Measurements from ENCODE around the gene UGT1A7.

DNA sequence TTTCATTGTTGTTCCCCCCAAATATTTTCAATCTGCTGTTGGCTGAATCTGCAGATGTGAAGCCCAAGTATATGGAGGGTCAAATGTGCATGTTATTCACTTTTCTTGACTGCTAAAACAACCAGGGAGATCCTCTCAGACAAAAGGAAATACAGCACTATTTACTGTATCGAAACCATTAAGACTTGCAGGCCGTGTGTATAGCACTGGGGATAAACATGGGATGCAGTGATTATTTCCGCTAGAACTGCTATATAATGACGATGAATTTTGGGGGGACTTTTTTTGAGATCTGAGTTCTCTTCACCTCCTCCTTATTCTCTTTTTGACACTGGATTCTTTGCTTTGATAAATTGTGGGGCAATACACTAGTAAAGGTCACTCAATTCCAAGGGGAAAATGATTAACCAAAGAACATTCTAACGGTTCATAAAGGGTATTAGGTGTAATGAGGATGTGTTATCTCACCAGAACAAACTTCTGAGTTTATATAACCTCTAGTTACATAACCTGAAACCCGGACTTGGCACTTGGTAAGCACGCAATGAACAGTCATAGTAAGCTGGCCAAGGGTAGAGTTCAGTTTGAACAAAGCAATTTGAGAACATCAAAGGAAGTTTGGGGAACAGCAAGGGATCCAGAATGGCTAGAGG is 74.9 kb downstream of the UGT1A7 start:
- no peak for TF ChIP-seq ZFP3 (CRISPR knock-in tag; IDR thresholded peaks at IDR 0.05)
- TF ChIP-seq, protein P1, sequence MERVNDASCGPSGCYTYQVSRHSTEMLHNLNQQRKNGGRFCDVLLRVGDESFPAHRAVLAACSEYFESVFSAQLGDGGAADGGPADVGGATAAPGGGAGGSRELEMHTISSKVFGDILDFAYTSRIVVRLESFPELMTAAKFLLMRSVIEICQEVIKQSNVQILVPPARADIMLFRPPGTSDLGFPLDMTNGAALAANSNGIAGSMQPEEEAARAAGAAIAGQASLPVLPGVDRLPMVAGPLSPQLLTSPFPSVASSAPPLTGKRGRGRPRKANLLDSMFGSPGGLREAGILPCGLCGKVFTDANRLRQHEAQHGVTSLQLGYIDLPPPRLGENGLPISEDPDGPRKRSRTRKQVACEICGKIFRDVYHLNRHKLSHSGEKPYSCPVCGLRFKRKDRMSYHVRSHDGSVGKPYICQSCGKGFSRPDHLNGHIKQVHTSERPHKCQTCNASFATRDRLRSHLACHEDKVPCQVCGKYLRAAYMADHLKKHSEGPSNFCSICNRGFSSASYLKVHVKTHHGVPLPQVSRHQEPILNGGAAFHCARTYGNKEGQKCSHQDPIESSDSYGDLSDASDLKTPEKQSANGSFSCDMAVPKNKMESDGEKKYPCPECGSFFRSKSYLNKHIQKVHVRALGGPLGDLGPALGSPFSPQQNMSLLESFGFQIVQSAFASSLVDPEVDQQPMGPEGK (CRISPR knock-in tag; IDR thresholded peaks at IDR 0.05; ENCODE audit: borderline replicate concordance), result no peak
- no peak for TF ChIP-seq OSR1 (CRISPR knock-in tag; IDR thresholded peaks at IDR 0.05)
- no peak for TF ChIP-seq TCF4 (CRISPR knock-in tag; IDR thresholded peaks at IDR 0.05; ENCODE audit: borderline replicate concordance)
- no peak for TF ChIP-seq RARB (CRISPR knock-in tag; IDR thresholded peaks at IDR 0.05)
- no peak for TF ChIP-seq PPARA (CRISPR knock-in tag; IDR thresholded peaks at IDR 0.05; ENCODE audit: borderline replicate concordance)
